Rectal smooth muscle tissue (tissue), 1 donor: ENCODE data around the gene GPR3.
A peak's percentile ranks its signal among the peaks of the same experiment; 100 is the strongest.

ENCODE experiments used
- H3K27ac ChIP-seq: one replicate; pipeline ENCODE4 v1.7.0; 2013; ENCODE audit warnings: low read depth, low read length, inconsistent platforms
- H3K27me3 ChIP-seq: one replicate; pipeline ENCODE4 v1.7.0; 2013; ENCODE audit warnings: low read length; ENCODE audit not compliant: control insufficient read depth, insufficient read depth
- H3K36me3 ChIP-seq: one replicate; pipeline ENCODE4 v1.7.0; 2013; ENCODE audit warnings: low read length; ENCODE audit not compliant: control insufficient read depth, insufficient read depth
- H3K4me1 ChIP-seq: one replicate; pipeline ENCODE4 v1.7.0; 2013; ENCODE audit warnings: low read length; ENCODE audit not compliant: control insufficient read depth, insufficient read depth
- H3K4me3 ChIP-seq: one replicate; pipeline ENCODE4 v1.7.0; 2013; ENCODE audit warnings: low read length
- H3K9ac ChIP-seq: one replicate; pipeline ENCODE4 v1.7.0; 2013; ENCODE audit warnings: low read length

GPR3 gene

GRCh38 chr1:27363766-27364695, 28.4 kb upstream of the GPR3 start:
- H3K4me1 ChIP-seq: peaks cover 12% of the 10 kb centered on the region
- H3K27ac ChIP-seq: no peak overlapping the region
- H3K9ac ChIP-seq: peak overlapping the region; percentile 8
- no peaks in the 10 kb centered on the region for H3K27me3 ChIP-seq
- peak overlapping the region; percentile 37 for H3K4me3 ChIP-seq
- H3K36me3 ChIP-seq: peaks cover 3% of the 10 kb centered on the region

GRCh38 chr1:27364696-27365371, 27.6 kb upstream of the GPR3 start:
- Histone ChIP-seq H3K9ac (no peak overlapping the region), H3K4me3 (peak overlapping the region; percentile 37), H3K27me3 (no peaks in the 10 kb centered on the region), H3K27ac (peak overlapping the region; percentile 92), H3K4me1 (peaks cover 12% of the 10 kb centered on the region), H3K36me3 (peaks cover 3% of the 10 kb centered on the region)

- H3K36me3 ChIP-seq: peaks cover 3% of the 10 kb centered on the region
- peaks cover 12% of the 10 kb centered on the region for H3K4me1 ChIP-seq
- H3K27me3 ChIP-seq: no peaks in the 10 kb centered on the region
- H3K27ac ChIP-seq: peak overlapping the region; percentile 92
- H3K9ac ChIP-seq: no peak overlapping the region
- peak overlapping the region; percentile 60 for H3K4me3 ChIP-seq
These were observed 26.9 kb upstream of the GPR3 start for GRCh38 chr1:27365372-27366112.

- Histone ChIP-seq H3K4me3 (peak overlapping the region; percentile 60), H3K36me3 (peaks cover 3% of the 10 kb centered on the region), H3K27me3 (no peaks in the 10 kb centered on the region), H3K4me1 (peaks cover 12% of the 10 kb centered on the region), H3K9ac (no peak overlapping the region), H3K27ac (peak overlapping the region; percentile 92)
These were observed 26.4 kb upstream of the GPR3 start for GRCh38 chr1:27366113-27366410.

- Histone ChIP-seq H3K9ac (peak within 1 kb of the TSS; percentile 32), H3K4me3 (peak within 1 kb of the TSS; percentile 60), H3K27ac (peak within 1 kb of the TSS; percentile 92), H3K4me1 (peaks cover 12% of the 10 kb centered on the region), H3K36me3 (peaks cover 3% of the 10 kb centered on the region), H3K27me3 (no peaks in the 10 kb centered on the region)
These were observed 25.8 kb upstream of the GPR3 start, which contains the start of gene MAP3K6 for GRCh38 chr1:27366411-27367159. TSS of gene MAP3K6 (minus strand) at chr1:27366961. CDS start at chr1:27366597, 364 bp downstream.

GRCh38 chr1:27367160-27367650, 25.2 kb upstream of the GPR3 start:
- H3K27ac ChIP-seq: peak overlapping the region; percentile 92
- peaks cover 12% of the 10 kb centered on the region for H3K4me1 ChIP-seq
- H3K36me3 ChIP-seq: peaks cover 3% of the 10 kb centered on the region
- H3K9ac ChIP-seq: peak overlapping the region; percentile 32
- H3K27me3 ChIP-seq: no peaks in the 10 kb centered on the region
- peak overlapping the region; percentile 60 for H3K4me3 ChIP-seq

GRCh38 chr1:27368869-27369582, 23.4 kb upstream of the GPR3 start:
- no peaks in the 10 kb centered on the region for H3K36me3 ChIP-seq
- H3K27ac ChIP-seq: no peak overlapping the region
- H3K9ac ChIP-seq: no peak overlapping the region
- no peak overlapping the region for H3K4me3 ChIP-seq
- no peaks in the 10 kb centered on the region for H3K27me3 ChIP-seq
- peaks cover 12% of the 10 kb centered on the region for H3K4me1 ChIP-seq

GRCh38 chr1:27372022-27372807, 20.2 kb upstream of the GPR3 start:
- peaks cover 2% of the 10 kb centered on the region for H3K4me1 ChIP-seq
- no peak overlapping the region for H3K27ac ChIP-seq
- no peaks in the 10 kb centered on the region for H3K27me3 ChIP-seq
- no peaks in the 10 kb centered on the region for H3K36me3 ChIP-seq
- H3K9ac ChIP-seq: no peak overlapping the region
- no peak overlapping the region for H3K4me3 ChIP-seq

- Histone ChIP-seq H3K27me3 (no peaks in the 10 kb centered on the region), H3K4me1 (no peaks in the 10 kb centered on the region), H3K27ac (no peak overlapping the region), H3K4me3 (no peak overlapping the region), H3K36me3 (no peaks in the 10 kb centered on the region), H3K9ac (no peak overlapping the region)
These were observed 19.4 kb upstream of the GPR3 start for GRCh38 chr1:27372808-27373690.

GRCh38 chr1:27374362-27375086, 17.9 kb upstream of the GPR3 start, which contains the start of gene FCN3:
TSS of gene FCN3 (minus strand) at chr1:27374824. CDS start at chr1:27374818, 6 bp downstream.
- H3K36me3 ChIP-seq: no peaks in the 10 kb centered on the region
- H3K4me1 ChIP-seq: no peaks in the 10 kb centered on the region
- no peaks in the 10 kb centered on the region for H3K27me3 ChIP-seq
- H3K9ac ChIP-seq: no peak within 1 kb of the TSS
- H3K4me3 ChIP-seq: no peak within 1 kb of the TSS
- H3K27ac ChIP-seq: no peak within 1 kb of the TSS
